Measurements from ENCODE around the gene MAGI1.
A peak's percentile ranks its signal among the peaks of the same experiment; 100 is the strongest.

Gene MAGI1

GRCh38 chr3:65953881-65954733 is 84.6 kb downstream of the MAGI1 start:
- no peak for DNase-seq (ENCODE audit: low read depth)
- no peak overlapping the region for H3K4me3 ChIP-seq (ENCODE audit: low read depth, low read length)

- no peak overlapping the region for H3K4me3 ChIP-seq (ENCODE audit: low read depth, low read length)
- DNase-seq (ENCODE audit: low read depth) = no peak
Observed at GRCh38 chr3:65953301-65953812, 85.4 kb downstream of the MAGI1 start.

GRCh38 chr3:65952842-65953241 is 85.9 kb downstream of the MAGI1 start:
- no peak overlapping the region for H3K4me3 ChIP-seq (ENCODE audit: low read depth, low read length)
- no peak for DNase-seq (ENCODE audit: low read depth)

- DNase-seq (ENCODE audit: low read depth) = no peak
- H3K4me3 ChIP-seq (ENCODE audit: low read depth, low read length) = no peak overlapping the region
Observed at GRCh38 chr3:65951836-65952505, 86.7 kb downstream of the MAGI1 start.

- DNase-seq (ENCODE audit: low read depth) = no peak
- H3K4me3 ChIP-seq (ENCODE audit: low read depth, low read length) = no peak overlapping the region
Observed at GRCh38 chr3:65950340-65951326, 88.1 kb downstream of the MAGI1 start.

- no peak overlapping the region for H3K4me3 ChIP-seq (ENCODE audit: low read depth, low read length)
- DNase-seq (ENCODE audit: low read depth) = no peak
Observed at GRCh38 chr3:65948841-65949573, 89.7 kb downstream of the MAGI1 start.

- DNase-seq (ENCODE audit: low read depth) = peak; percentile 83
- H3K4me3 ChIP-seq (ENCODE audit: low read depth, low read length) = no peak overlapping the region
Observed at GRCh38 chr3:65946438-65946837, 92.3 kb downstream of the MAGI1 start.

GRCh38 chr3:65945953-65946352 is 92.8 kb downstream of the MAGI1 start:
- no peak overlapping the region for H3K4me3 ChIP-seq (ENCODE audit: low read depth, low read length)
- no peak for DNase-seq (ENCODE audit: low read depth)

GRCh38 chr3:65945480-65945879 is 93.2 kb downstream of the MAGI1 start:
- H3K4me3 ChIP-seq (ENCODE audit: low read depth, low read length) = no peak overlapping the region
- peak; percentile 47 for DNase-seq (ENCODE audit: low read depth)

GRCh38 chr3:65944252-65944651 is 94.5 kb downstream of the MAGI1 start:
- no peak overlapping the region for H3K4me3 ChIP-seq (ENCODE audit: low read depth, low read length)
- DNase-seq (ENCODE audit: low read depth) = no peak

GRCh38 chr3:65939801-65940246 is 98.9 kb downstream of the MAGI1 start:
- no peak overlapping the region for H3K4me3 ChIP-seq (ENCODE audit: low read depth, low read length)
- no peak for DNase-seq (ENCODE audit: low read depth)

- H3K4me3 ChIP-seq (ENCODE audit: low read depth, low read length) = no peak overlapping the region
- no peak for DNase-seq (ENCODE audit: low read depth)
Observed at GRCh38 chr3:65939184-65939583, 99.5 kb downstream of the MAGI1 start.

GRCh38 chr3:65938676-65939075 is 100.0 kb downstream of the MAGI1 start:
- H3K4me3 ChIP-seq (ENCODE audit: low read depth, low read length) = no peak overlapping the region
- DNase-seq (ENCODE audit: low read depth) = no peak

GRCh38 chr3:65938147-65938546 is 100.6 kb downstream of the MAGI1 start:
- no peak for DNase-seq (ENCODE audit: low read depth)
- H3K4me3 ChIP-seq (ENCODE audit: low read depth, low read length) = no peak overlapping the region

GRCh38 chr3:65936908-65937638 is 101.6 kb downstream of the MAGI1 start:
- DNase-seq (ENCODE audit: low read depth) = no peak
- H3K4me3 ChIP-seq (ENCODE audit: low read depth, low read length) = no peak overlapping the region

GRCh38 chr3:65935724-65936123 is 103.0 kb downstream of the MAGI1 start:
- DNase-seq (ENCODE audit: low read depth) = no peak
- no peak overlapping the region for H3K4me3 ChIP-seq (ENCODE audit: low read depth, low read length)

GRCh38 chr3:65930648-65931047 is 108.1 kb downstream of the MAGI1 start:
- DNase-seq (ENCODE audit: low read depth) = no peak
- no peak overlapping the region for H3K4me3 ChIP-seq (ENCODE audit: low read depth, low read length)

GRCh38 chr3:65928110-65928509 is 110.6 kb downstream of the MAGI1 start:
- no peak for DNase-seq (ENCODE audit: low read depth)
- H3K4me3 ChIP-seq (ENCODE audit: low read depth, low read length) = no peak overlapping the region
